ENCODE measurements around the gene CGREF1. TPM values are rescaled to one million over a fixed set of nuclear protein-coding genes. Genes with fewer than 3 reads are reported as not detected.

Gene CGREF1, protein sequence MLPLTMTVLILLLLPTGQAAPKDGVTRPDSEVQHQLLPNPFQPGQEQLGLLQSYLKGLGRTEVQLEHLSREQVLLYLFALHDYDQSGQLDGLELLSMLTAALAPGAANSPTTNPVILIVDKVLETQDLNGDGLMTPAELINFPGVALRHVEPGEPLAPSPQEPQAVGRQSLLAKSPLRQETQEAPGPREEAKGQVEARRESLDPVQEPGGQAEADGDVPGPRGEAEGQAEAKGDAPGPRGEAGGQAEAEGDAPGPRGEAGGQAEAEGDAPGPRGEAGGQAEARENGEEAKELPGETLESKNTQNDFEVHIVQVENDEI
- 1 to 10 TPM in 9 of 12 donors, under 1 TPM in 1, not detected in 2; 0.62 to 4.6 (median 1.8) TPM for polyA plus RNA-seq (ENCODE audit: insufficient read length in 12 of 12)
- long read RNA-seq, donor 1, result 0 reads
- long read RNA-seq, donor 2, result 0 reads
- long read RNA-seq, donor 3, result 0 reads
- long read RNA-seq, donor 4, result 0 reads
- long read RNA-seq, donor 5, result 0 reads
- long read RNA-seq, donor 6, result 0 reads
- long read RNA-seq, donor 7, result 0 reads
- long read RNA-seq, donor 8, result 0 reads
- long read RNA-seq, donor 9, result 0 reads
- long read RNA-seq, donor 10, result 0 reads
- long read RNA-seq, donor 11, result 0 reads

DNA sequence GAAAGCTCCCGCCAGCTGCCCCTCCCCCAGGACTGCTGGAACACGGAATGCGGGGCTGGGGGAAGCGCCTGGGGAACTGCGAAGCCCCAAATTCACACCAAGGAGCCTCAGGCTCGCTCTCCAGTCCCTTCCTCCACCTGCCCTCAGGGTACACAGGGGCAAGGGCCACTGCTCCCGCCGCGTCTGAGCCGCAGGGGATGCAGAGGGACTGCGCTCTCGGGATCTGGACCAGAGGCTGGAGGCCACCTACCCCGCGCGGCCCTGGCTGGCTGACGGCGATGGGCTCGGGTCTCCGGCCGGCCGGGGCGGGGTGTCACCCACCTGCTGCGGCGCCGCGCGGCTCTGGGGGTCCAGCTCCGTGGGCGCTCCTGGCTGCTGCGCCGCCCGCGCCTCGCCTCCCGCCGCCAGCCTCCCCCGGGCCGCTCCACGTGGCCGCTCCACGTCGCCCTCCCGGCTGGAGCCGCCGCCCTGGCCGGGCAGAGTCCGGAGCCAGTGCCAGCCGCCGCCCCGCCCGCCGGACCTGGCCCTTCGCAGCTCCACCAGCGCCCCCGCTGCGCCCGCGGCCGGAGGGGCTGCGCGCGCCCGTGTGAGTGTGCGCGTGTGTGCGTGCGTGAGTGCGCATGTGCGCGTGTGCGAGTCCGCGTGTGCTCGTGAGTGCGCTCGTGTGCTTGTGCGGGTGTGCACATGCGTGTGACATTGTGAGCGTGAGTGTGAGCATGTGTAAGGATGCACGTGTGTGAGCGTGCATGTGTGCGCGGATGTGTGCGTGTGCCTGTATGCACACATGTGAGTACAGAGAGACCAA is at the start of gene CGREF1:
Gene CGREF1 (minus strand): TSS at position 604 of the 805 bp plus-strand sequence. CDS start 14,762 bp downstream, outside the sequence.
- no peak for DNase-seq

DNA sequence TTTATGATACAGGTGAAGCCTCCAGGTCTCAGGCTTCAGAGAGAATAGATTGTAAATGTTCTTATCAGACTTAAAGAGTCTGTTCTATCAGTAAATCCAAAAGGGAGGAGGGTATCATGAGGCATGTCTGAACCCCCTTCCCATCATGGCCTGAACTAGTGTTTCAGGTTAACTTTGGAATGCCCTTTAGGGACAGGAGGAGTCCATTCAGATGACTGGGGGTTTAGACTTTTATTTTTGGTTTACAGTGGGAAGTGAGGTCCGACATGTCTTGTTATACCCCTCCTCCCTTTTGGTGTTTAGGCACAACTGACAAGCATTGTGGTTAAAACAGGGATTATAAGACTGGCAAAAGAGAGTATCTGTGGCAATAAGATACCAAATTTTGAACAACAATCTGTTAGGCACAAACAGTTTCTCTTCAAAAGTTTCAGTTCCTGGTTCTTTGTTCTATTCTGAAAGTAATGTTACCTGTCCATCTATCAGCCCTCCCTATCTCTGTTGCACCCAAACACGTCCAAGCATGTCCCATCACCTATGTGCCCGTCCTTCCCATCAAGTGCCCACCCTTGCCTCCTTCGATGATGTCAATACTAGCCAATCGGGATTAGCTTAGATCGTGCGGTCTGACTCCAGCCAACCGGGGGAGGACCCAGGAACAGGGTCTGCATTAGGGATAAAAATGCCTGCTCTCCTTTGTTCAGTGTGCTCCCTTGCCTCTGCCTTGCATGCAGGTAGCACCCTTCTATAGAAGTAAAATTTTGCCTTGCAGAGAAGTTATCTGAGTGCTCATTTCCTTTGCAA is 46.2 kb upstream of the CGREF1 start:
- no peak for DNase-seq

DNA sequence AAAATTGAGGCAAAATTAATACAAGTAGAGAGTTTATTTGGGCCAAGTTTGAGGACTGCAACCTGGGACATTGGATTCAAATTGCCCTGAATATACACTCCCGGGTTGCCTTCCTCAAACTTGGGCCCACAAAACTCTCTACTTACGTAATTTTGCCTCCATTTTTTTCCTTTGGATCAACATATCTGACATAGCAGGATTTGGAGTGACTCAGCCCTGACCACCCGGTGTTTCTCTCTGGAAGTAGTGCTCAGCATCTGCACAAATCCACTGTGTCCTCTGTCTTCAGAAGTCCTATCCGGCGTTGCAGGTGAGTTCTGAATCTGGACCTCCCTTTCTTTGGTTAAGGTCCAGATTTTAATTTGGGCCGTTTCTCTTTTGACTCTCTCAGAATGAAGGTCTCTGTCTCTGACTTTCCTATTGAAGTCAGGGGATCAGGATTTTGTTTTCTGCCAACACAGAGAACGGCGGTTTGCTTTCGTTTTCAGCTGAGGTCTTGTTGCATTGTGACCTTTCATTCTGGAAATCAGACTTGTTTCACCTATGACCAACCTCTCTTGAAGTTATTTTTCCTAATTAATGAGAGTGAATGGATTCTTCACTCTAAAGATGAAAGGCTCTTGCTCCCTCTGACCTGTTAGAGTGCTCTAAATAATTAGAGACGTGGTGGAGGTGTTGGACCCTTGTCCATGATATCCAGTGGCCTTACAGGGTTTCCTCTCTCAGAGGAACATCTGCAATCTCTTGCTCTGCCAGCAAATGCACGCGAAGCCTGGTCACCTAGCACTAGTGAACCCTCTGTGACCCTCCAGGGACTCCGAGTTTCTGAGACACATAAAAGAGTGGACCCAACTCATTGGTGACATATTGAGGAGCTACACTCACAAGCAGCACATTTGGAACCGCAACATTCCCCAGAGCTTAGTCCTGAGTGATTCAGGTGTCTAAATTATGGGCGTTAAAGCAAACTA is 43.5 kb upstream of the CGREF1 start:
- no peak for DNase-seq

DNA sequence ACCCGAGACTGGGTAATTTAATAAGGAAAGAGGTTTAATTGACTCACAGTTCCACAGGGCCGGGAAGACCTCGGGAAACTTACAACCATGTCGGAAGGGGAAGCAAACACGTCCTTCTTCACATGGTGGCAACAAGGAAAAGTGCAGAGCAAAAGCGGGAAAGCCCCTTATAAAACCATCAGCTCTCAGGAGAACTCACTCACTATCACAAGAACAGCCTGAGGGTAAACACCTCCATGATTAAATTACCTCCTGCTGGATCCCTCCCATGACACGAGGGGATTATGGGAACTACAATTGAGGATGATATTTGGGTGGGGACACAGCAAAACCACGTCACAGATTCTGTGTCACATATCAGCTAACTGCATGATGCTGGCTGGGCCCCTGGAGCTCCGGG is 41.3 kb upstream of the CGREF1 start:
- no peak for DNase-seq

DNA sequence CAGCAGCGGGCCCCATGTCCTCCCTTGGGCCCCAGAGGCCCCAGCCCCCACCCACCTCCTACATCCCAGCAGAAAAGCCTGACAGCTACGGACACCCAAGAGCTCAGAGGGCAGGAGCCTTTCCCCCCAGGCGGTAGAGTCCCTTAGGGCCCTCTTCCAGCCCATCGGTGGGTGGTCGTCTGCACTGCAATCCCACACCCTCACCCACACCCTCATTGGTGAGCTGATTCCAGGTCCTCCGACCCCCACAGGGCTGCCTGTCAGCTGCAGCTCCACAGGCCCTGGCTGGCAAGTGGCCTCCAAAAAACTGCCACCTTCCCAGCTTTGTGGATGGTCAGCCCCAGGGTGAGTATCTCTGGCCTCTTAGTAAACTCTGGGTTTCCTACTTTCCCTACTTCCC is 40.3 kb upstream of the CGREF1 start:
- no peak for DNase-seq

DNA sequence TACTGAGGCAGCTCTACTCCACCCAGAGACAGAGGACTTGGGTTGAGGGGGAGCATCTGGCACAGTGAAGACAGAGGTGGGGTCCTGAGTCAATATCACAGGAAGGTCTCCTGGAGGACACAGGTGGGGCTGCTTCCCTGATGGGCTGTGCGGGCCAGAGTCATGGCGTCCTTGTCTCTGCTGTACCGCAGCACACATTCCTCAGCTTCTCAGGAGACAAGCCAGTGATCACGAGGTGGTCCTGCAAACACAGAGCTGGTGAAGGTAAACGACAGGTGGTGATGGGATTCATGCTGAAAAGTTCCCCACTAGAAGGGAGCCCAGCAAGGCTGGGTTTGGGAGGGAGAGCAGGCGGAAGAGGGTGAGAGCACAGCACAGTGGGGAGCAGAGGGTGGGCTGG is 39.5 kb upstream of the CGREF1 start:
- no peak for DNase-seq

DNA sequence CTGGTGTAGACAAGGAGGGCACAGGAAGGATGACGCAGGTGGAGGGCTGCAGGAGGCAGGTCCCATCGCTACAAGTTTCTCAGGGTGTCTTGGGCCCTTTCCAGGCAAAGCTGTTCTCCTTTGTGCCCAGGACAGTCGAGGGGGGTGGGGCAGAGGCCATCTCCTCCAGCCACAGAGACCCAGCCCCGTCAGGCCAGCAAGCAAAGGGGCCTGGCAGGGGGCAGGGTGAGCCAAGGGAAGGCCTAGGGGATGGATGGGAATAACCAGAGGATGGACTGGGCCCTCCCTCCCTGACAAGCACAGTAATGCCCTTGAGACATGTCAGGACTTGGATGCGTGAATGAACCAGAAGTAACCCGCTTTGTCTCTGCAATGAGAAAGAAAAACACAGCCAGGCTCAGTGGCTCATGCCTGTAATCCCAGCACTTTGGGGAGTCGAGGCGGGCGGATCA is 36.2 kb upstream of the CGREF1 start:
- DNase-seq, result no peak

DNA sequence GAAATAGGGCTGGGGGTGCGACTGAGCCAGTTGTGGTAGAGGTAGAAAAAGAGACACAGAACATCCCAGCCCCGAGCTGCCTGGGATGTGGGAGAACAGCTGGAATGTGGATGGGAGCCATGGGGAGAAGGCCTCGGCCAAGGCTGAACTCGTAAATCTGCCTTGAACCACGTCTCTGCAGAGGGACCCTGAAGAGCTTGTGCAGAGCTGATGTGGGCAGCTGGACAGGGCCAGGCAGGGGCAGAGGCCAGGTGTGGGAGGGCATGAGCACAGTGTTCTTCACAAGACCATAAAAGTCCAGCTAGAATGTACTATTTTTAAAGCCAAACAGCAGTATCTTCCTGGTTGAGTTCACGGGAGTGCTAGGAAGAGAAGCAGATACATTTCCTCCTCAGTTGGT is 35.6 kb upstream of the CGREF1 start:
- DNase-seq, result no peak

DNA sequence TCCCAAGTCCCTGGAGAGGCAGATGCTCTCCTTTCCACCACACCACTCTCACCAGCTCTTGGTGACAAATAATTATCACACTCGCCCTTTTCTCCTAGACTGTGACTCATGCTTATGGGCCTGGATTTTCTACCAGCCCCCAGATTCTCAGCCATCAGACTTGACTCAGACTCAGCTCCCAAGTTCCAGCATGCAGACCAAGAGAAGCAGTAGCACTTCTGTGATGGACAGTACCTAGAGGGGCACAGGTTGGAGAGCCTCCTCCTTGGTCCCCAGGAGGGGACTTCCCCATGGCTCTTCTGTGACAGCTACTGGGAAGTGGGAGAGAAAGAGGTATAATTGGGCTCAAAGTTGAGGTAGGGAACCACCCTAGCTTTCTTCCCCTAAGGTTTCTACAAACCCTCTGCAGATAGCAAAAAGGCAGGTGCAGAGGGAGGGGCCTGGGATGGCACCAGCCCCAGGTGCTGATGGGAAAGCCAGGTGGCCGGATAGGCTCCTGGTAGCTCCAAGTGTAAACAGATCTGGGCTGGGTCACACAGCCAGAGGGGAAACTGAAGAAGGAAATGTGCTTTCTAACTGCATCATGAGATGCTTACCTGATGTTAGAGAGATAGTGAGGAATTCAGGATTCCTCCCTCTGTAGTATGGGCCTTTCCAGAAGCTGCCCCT is 34.0 kb upstream of the CGREF1 start:
- DNase-seq, result no peak

DNA sequence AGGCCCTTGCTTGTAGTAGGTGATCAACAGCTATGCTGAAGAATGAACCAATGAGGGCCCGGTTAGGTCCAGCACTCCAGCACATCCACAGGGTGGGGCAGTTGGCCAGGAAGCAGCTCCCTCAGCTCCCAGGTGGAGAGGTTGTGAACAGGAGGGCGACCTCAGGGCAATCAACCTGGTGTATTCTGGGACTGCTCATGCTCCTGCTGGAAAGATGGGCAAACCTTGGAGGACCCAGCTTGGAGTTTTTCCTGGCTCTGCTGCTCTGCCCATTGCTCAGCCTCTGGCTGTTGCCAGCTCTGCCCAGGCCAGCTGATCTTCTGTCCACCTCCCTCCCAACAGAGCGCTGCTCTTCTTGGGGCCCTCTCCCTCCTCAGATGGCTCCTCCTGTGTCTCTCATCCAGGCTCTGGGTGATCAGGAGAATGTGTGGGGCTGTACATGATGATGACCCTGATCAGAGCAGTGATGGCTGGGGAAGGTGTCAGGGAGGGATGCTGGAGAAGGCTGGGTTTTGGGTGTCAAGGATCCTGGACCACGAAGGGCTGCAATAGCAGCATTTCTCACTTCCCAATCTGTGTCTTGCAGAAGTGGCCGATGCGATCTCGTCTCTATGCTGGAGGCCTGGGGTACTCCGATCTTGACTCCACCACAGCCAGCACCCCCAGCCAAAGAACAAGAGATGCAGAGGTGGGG is 33.3 kb upstream of the CGREF1 start:
- DNase-seq, result no peak

DNA sequence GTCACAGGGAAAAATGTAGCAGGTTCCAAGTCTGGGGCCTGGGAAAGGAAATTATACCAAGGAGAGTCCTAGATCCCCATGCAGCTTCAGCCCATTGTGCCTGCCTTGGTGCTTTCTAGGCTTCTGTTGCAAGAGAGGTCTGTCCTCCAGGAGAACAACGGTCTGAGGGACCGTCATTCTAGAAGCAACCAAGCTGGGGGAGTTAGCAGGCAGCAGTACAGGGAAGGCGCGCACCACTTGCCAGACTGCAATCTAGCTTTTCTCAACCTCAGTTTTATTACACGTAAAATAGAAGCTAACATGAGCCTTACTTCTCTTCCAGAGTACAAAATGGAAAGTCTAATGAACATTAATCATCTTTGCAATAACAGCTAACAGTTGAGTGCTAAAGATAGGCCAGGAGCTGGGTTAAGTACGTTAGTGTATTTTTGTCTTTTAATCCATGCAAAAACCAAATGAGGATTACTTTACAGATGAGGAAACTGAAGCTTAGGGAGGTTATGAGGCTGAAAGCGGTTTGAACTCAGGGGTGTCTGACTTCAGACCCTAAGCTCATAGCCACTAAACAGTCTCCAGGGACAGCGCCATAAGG is 31.8 kb upstream of the CGREF1 start:
- no peak for DNase-seq

DNA sequence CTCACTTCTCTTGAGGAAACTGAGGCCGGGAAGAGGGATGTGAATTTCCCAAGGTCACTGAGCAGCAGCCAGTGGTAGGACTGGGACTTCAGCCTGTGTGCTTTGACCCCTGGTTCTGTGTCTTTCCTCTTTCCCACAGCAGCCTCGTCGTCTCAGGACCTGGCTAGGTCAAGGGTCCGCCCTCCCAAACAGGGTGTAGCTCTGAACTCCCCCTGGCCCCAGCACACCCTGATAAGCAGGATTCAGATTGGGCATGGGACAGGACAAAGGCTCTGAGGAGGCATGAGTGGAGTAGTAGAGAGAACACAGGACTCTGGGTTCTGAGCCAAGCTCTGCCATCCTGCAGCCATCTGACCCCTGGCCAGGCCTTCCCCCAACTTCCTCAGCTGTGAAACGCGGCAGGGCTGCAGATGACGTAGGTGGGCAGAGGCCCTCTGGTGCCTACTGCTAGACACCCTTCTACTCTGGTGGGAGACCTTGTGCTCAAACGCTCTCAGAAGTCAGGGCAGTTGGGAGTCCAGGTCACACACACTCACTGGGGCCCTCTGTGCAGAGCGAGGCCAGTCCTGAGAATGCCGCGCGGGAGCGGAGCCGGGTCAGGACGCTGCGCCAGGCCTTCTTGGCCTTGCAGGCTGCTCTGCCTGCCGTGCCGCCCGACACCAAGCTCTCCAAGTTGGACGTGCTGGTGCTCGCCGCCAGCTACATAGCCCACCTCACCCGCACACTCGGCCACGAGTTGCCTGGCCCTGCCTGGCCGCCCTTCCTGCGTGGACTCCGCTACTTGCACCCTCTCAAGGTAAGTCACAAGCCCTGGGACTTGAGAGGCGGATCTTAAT is 30.9 kb upstream of the CGREF1 start:
- no peak for DNase-seq

DNA sequence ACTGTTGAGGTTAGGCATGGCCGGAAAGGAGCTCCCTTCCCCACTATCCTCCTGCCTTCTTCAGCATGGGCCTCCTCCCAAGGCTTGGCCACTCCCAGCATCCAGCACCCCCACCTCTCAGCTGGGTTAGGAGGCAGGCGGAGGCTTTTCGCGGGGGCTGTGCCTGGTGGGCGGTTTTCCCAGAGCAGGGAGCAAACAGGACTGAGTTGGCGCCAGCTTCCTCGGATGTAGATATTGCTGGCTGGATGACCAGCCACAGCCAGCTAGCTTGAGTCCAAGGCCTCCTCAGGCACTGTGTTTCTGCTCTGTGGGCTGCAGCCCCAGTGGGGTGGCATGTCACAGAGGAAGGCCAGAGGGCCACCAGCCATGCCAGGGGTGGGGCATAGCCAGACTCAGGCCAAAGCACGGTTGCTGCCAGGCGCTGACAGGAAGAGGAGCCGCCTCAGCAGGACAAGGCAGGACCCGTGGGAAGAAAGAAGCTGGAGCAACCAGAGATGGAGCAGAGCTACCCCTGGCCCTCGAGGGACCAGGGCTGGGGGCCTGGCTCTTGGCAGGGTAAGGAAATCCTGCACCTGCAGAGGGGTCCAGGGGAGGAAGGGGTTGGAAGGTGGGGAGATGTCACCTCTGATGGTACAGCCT is 30.0 kb upstream of the CGREF1 start, which contains the start of gene TCF23:
Gene TCF23 (plus strand): TSS at position 204 of the 639 bp plus-strand sequence. CDS start 130 bp downstream, at position 334.
- DNase-seq, result no peak

DNA sequence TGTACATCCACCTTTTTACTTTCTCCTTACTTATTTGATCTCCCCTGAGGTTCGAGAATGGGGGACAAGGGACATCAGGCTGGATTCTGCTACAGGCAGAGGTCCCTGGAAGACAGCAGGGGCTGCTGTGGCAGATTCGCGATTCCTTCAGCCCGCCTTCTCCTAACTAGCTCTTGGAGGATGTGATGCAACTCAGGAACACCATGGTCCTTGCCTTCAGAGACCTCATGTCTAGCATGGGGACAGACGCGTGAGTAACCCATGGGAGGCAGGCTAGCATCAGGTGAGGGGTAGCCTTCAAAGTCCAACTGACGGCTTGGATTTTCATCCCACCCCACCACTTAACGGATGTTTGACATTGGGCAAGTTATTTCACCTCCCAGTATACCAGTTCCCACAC is 29.0 kb upstream of the CGREF1 start:
- DNase-seq, result no peak

DNA sequence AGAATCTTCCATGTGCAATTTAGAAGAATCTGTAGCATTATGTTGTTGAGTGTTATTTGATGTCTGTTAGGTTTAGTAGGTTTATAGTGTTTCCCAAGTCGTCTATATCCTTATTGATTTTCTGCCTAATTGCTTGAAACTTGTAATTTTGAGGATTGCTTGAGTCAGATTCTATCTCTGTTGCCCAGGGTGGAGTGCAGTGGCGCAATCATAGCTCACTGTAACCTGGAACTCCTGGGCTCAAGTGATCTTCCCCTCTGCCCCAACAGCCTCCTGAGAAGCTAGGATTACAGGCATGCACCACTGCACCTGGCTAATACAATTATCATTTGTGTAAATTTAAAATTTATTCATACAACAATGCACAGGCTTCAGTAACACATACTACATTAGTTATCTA is 26.8 kb upstream of the CGREF1 start:
- DNase-seq, result no peak

DNA sequence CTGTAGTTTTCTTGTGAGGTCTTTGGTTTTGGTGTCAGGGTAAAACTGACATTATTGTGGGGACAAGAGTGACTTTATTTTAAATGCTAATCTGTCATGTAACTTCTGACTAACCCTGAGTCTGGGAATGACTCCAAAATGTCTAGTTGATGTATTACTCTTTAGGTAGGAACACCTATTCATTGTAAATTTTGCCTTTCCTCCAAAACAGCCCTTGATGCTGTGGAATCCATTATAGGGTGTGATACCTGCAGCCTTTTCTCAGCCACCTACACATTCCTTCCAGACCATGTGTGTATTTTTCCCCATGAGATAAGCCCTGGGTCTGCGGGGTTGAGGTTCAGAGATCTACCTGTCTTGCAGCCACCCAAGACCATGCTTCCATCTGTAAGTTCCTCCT is 24.4 kb upstream of the CGREF1 start:
- DNase-seq, result no peak

DNA sequence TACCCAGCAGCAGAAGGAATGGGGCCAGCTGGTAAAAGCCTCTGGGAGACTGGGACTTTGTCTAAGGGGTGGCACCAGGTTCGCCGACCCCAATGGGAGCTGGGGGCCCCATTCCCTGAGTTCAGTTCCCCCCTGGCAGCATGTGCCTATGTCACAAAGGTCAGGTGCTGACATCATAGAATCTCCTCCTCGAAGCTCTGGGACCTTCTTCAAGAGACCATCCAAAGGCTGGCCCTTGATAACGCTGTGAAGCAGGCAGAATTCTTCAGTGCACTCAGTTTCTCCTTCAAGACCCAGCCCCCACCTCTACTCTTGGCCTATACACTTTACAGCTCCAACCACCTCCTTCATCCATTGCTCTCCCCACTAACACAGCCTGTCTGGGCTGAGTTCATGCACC is 20.4 kb upstream of the CGREF1 start, which contains the start of gene PRR30:
Gene PRR30 (minus strand): TSS at position 101 of the 400 bp plus-strand sequence. CDS start 1,081 bp downstream, outside the sequence.
- DNase-seq, result no peak

Measured in muscle of arm (tissue), 14 donors.